HG03442 (cell line): ENCODE data around the gene RETREG1.

ENCODE experiments used
- ATAC-seq: cut with Tn5 transposase; IDR thresholded peaks from one replicate; pipeline ENCODE4 v1.9.1; 2021; ENCODE audit warnings: mild to moderate bottlenecking, moderate library complexity; ENCODE audit not compliant: unreplicated experiment

The RETREG1 gene

GRCh38 chr5:16586556-16586955 is 30.2 kb downstream of the RETREG1 start:
- ATAC-seq, result no peak

GRCh38 chr5:16585041-16585667 is 31.6 kb downstream of the RETREG1 start:
- ATAC-seq, result no peak

- ATAC-seq, result no peak
Observed at GRCh38 chr5:16582081-16582480, 34.7 kb downstream of the RETREG1 start.

- ATAC-seq, result no peak
Observed at GRCh38 chr5:16580382-16580781, 36.4 kb downstream of the RETREG1 start.

GRCh38 chr5:16579142-16579847 is 37.5 kb downstream of the RETREG1 start:
- no peak for ATAC-seq

GRCh38 chr5:16578474-16578883 is 38.3 kb downstream of the RETREG1 start:
- no peak for ATAC-seq

- no peak for ATAC-seq
Observed at GRCh38 chr5:16577677-16578076, 39.1 kb downstream of the RETREG1 start.

- no peak for ATAC-seq
Observed at GRCh38 chr5:16574789-16575721, 41.7 kb downstream of the RETREG1 start.

GRCh38 chr5:16573401-16573800 is 43.4 kb downstream of the RETREG1 start:
- no peak for ATAC-seq

GRCh38 chr5:16572289-16573015 is 44.3 kb downstream of the RETREG1 start:
- no peak for ATAC-seq

- ATAC-seq, result no peak
Observed at GRCh38 chr5:16571016-16571415, 45.8 kb downstream of the RETREG1 start.

- no peak for ATAC-seq
Observed at GRCh38 chr5:16570121-16570815, 46.5 kb downstream of the RETREG1 start.

- no peak for ATAC-seq
Observed at GRCh38 chr5:16568875-16569580, 47.8 kb downstream of the RETREG1 start.

- no peak for ATAC-seq
Observed at GRCh38 chr5:16567365-16567764, 49.4 kb downstream of the RETREG1 start.

- ATAC-seq, result no peak
Observed at GRCh38 chr5:16565118-16565517, 51.7 kb downstream of the RETREG1 start.

GRCh38 chr5:16564248-16564867 is 52.4 kb downstream of the RETREG1 start:
- ATAC-seq, result no peak

GRCh38 chr5:16563686-16564085 is 53.1 kb downstream of the RETREG1 start:
- ATAC-seq, result no peak

- no peak for ATAC-seq
Observed at GRCh38 chr5:16561660-16562059, 55.1 kb downstream of the RETREG1 start.

GRCh38 chr5:16559702-16560101 is 57.1 kb downstream of the RETREG1 start:
- ATAC-seq, result no peak
